Heart left ventricle (tissue), 16 donors: ENCODE measurements around the gene MROH8. TPM values are rescaled to one million over a fixed set of nuclear protein-coding genes. Genes with fewer than 3 reads are reported as not detected.

Source experiments
- ATAC-seq, 4 donors: fragments of 200-7000 bp; cut with Tn5 transposase; one replicate each; pipeline ENCODE4 v1.9.1; 2020 to 2022; ENCODE audit warnings: moderate library complexity in 4 of 4, mild to moderate bottlenecking in 3 of 4, moderate number of reproducible peaks in 1 of 4
- DNase-seq, 5 donors: peaks; one replicate each; pipeline ENCODE4 v3.0.0-alpha.2; 2020
- H3K27ac ChIP-seq, 12 donors: fragments of 200-600 bp; sonication (generic) in 4 of 12; one replicate each; pipeline versions ENCODE4 v1.5.0 to v1.8.0; 2016 to 2022; ENCODE audit warnings: mild to moderate bottlenecking in 2 of 12
- H3K27me3 ChIP-seq, 9 donors: fragments of 200-600 bp; sonication (generic) in 2 of 9; one replicate each; pipeline versions ENCODE4 v1.5.1 to v1.8.0; 2016 to 2022; ENCODE audit warnings: mild to moderate bottlenecking in 3 of 9
- H3K36me3 ChIP-seq, 9 donors: fragments of 200-600 bp; sonication (generic) in 2 of 9; one replicate each; pipeline versions ENCODE4 v1.5.0 to v1.8.0; 2018 to 2022; ENCODE audit warnings: mild to moderate bottlenecking in 2 of 9
- H3K4me1 ChIP-seq, 12 donors: fragments of 200-600 bp; sonication (generic) in 4 of 12; one replicate each; pipeline versions ENCODE4 v1.5.0 to v1.8.0; 2016 to 2022; ENCODE audit warnings: mild to moderate bottlenecking in 3 of 12
- H3K4me3 ChIP-seq, 12 donors: fragments of 200-600 bp; sonication (generic) in 4 of 12; one replicate each; pipeline versions ENCODE4 v1.5.0 to v1.8.0; 2017 to 2022; ENCODE audit warnings: mild to moderate bottlenecking in 9 of 12, moderate library complexity in 4 of 12
- H3K9me3 ChIP-seq, 12 donors: fragments of 200-600 bp; sonication (generic) in 4 of 12; one replicate each; pipeline versions ENCODE4 v1.5.0 to v1.8.0; 2016 to 2022; ENCODE audit warnings: mild to moderate bottlenecking in 1 of 12
- CTCF ChIP-seq, 12 donors: fragments of 200-600 bp; sonication (generic) in 4 of 12; IDR thresholded peaks; one replicate each; pipeline versions ENCODE4 v1.5.0 to v1.8.0; 2018 to 2022; ENCODE audit warnings: antibody characterized with exemption in 12 of 12, mild to moderate bottlenecking in 5 of 12
- POLR2A ChIP-seq, 2 donors: fragments of 450-650 bp; IDR thresholded peaks; one replicate each; pipeline ENCODE4 v1.6.1; 2017; ENCODE audit warnings: antibody characterized with exemption in 2 of 2, mild to moderate bottlenecking in 2 of 2, moderate library complexity in 2 of 2
- WGBS, 4 donors: extraction: QIAGEN DNeasy Blood & Tissue Kit in 2 of 4; methylation state at CpG; one replicate each; pipeline versions ENCODE4 v1.1.5 to v1.1.7; 2013 to 2018; 5-methylcytosine and 5-hydroxymethylcytosine counted together
- intact Hi-C, 10 donors: fragments of 100-400 bp; cut with DNase I; formaldehyde crosslinking; loops; one replicate each; pipeline versions ENCODE4 v1.11.1 to v1.14.2; 2022
- polyA plus RNA-seq, 2 donors: library from polyadenylated mRNA; stranded (reverse); fragments of 200-250 nt; gene quantifications; one replicate each; pipeline ENCODE4 v1.2.3, GENCODE V29; 2013
- total RNA-seq, 9 donors: library from RNA; depleted of rRNA in 2 of 9; stranded (reverse); fragments of >200 nt in 2 of 9; fragmentation: NEBNext Ultra II Directional in 3 of 9; extraction: Animal tissue kit (Norgen Biotek cat#: 25700) in 3 of 9; gene quantifications; one replicate each; pipeline versions ENCODE4 v1.1.0 to v1.2.4, GENCODE V29; 2016 to 2023
- donor health status: ischemic (EF 13 %, LVEDD 7.1; RV severe dilation, severe dysfunction).
- donor health status: healthy with polysubstance abuse.
- donor health status: DM: no; HTN: yes; CAD: no.
- donor health status: DM: no; HTN: no; CAD: no.
- donor health status: ischemic (EF 25% LVEDD 6.9; RV normal size, moderate dysfunction).
- donor health status: ischemic (EF 25% LVEDD 5.7; RV mildly dilated, moderate dysfunction).
- donor health status: healthy.
- donor health status: DM: yes; HTN: yes; CAD: no.
- donor health status: ischemic (EF 35%, LVEDD 5.7; RV mildly dilated, moderate dysfunction).
- donor health status: nonischemic (EF 11% LVEDD 7.7; RV severe dilation, severe dysfunction).
- donor health status: DM: yes; HTN: yes; CAD: no.
- donor health status: PGD.
- donor health status: ischemic (EF 29% LVEDD 5.4; RV normal size, mild dysfunction).
- donor health status: nonischemic (EF 23%, LVEDD 6.1; RV moderate dilation, normal function).

Gene MROH8
- total and polyA plus RNA-seq, 11 donors = 1.4 to 8.1 (median 5.2) TPM

GRCh38 chr20:37163832-37164554, 15.4 kb downstream of the MROH8 start:
- H3K4me3 ChIP-seq = no peak overlapping the region
- no peak for ATAC-seq
- no peaks in the 10 kb centered on the region for H3K4me1 ChIP-seq
- no peaks in the 10 kb centered on the region for H3K9me3 ChIP-seq
- peaks cover 0 to 13% (median 3%) of the 10 kb centered on the region in 9 donors for H3K36me3 ChIP-seq
- DNase-seq = no peak
- no peak overlapping the region for H3K27ac ChIP-seq
- 87 to 92% (median 90%) methylated on average over 4 of the region's 4 CpGs for WGBS, 4 donors
- intact Hi-C loops = no loop called here
- TF ChIP-seq POLR2A (IDR thresholded peaks at IDR 0.05) (no peak), CTCF (IDR thresholded peaks at IDR 0.05) (no peak)
- H3K27me3 ChIP-seq = no peaks in the 10 kb centered on the region

GRCh38 chr20:37162646-37163045, 16.7 kb downstream of the MROH8 start:
- DNase-seq (no peak), ATAC-seq (no peak)
- Histone ChIP-seq H3K36me3 (peaks cover 0 to 11% (median 2%) of the 10 kb centered on the region in 9 donors), H3K4me3 (no peak overlapping the region), H3K9me3 (no peaks in the 10 kb centered on the region), H3K27ac (no peak overlapping the region), H3K4me1 (no peaks in the 10 kb centered on the region), H3K27me3 (no peaks in the 10 kb centered on the region)
- no peak for TF ChIP-seq POLR2A (IDR thresholded peaks at IDR 0.05)
- no peak for TF ChIP-seq CTCF (IDR thresholded peaks at IDR 0.05)
- intact Hi-C loops = no loop called here
- 77 to 89% (median 85%) methylated on average over 6 of the region's 6 CpGs for WGBS, 4 donors

GRCh38 chr20:37161830-37162549, 17.4 kb downstream of the MROH8 start:
- Histone ChIP-seq H3K27ac (no peak overlapping the region), H3K27me3 (no peaks in the 10 kb centered on the region), H3K4me1 (no peaks in the 10 kb centered on the region), H3K9me3 (no peaks in the 10 kb centered on the region), H3K36me3 (peaks cover 0 to 5% (median 0%) of the 10 kb centered on the region in 9 donors), H3K4me3 (no peak overlapping the region)
- TF ChIP-seq CTCF (IDR thresholded peaks at IDR 0.05) = no peak
- no peak for TF ChIP-seq POLR2A (IDR thresholded peaks at IDR 0.05)
- WGBS, 4 donors = 77 to 78% (median 77%) methylated on average over 12 of the region's 12 CpGs
- DNase-seq (no peak), ATAC-seq (no peak)
- intact Hi-C loops = no loop called here

- 55 to 83% (median 65%) methylated on average over 10 of the region's 10 CpGs for WGBS, 4 donors
- TF ChIP-seq CTCF (IDR thresholded peaks at IDR 0.05) (no peak), POLR2A (IDR thresholded peaks at IDR 0.05) (no peak)
- H3K36me3 ChIP-seq = peaks cover 0 to 3% (median 0%) of the 10 kb centered on the region in 9 donors
- no peak overlapping the region for H3K4me3 ChIP-seq
- DNase-seq = no peak
- no peaks in the 10 kb centered on the region for H3K9me3 ChIP-seq
- intact Hi-C loops = no loop called here
- ATAC-seq = peak; percentile 55 to 69 (median 68)
- no peaks in the 10 kb centered on the region for H3K4me1 ChIP-seq
- no peaks in the 10 kb centered on the region for H3K27me3 ChIP-seq
- no peak overlapping the region for H3K27ac ChIP-seq
Measured at GRCh38 chr20:37160683-37161082, 18.7 kb downstream of the MROH8 start.
